Caco-2 (cell line): ENCODE results near the gene ABCD1. TPM values are rescaled to one million over a fixed set of nuclear protein-coding genes. Genes with fewer than 3 reads are reported as not detected.
A peak's percentile ranks its signal among the peaks of the same experiment; 100 is the strongest.

Experiments
- BruUV-seq: library from RNA; stranded (reverse); fragments of 400-500 nt; replicated peaks from 2 replicates; lab custom pipeline; 2021; lab: Mats Ljungman, UMichigan
- CTCF ChIA-PET: fragments of 300-600 bp; sonication (Branson Sonifier 250); formaldehyde crosslinking; loops from one replicate; lab custom pipeline; 2022; ENCODE audit warnings: antibody characterized with exemption; lab: Charles Lee
- POLR2A ChIA-PET: fragments of 300-600 bp; sonication (Branson Sonifier 250); formaldehyde crosslinking; loops from one replicate; lab custom pipeline; 2022; ENCODE audit warnings: antibody characterized with exemption; lab: Charles Lee
- DNase-seq, 2 experiments: peaks; one replicate each; pipeline versions ENCODE4 v3.0.0 to v3.0.0-alpha.2; 2020 to 2022
- H3K27me3 ChIP-seq: replicated peaks from 2 replicates; pipeline ENCODE4 v1.6.0; 2011; ENCODE audit warnings: low read length; ENCODE audit not compliant: control insufficient read depth, insufficient read depth
- H3K36me3 ChIP-seq: 2 replicates; pipeline ENCODE4 v1.5.1; 2011; ENCODE audit warnings: low read length; ENCODE audit not compliant: control insufficient read depth, insufficient read depth
- H3K4me1 ChIP-seq: fragments of 250-450 bp; sonication (Bioruptor Pico); 2 replicates; pipeline ENCODE4 v1.5.1; 2020; ENCODE audit warnings: mild to moderate bottlenecking
- H3K4me3 ChIP-seq: 2 replicates; pipeline ENCODE4 v1.5.1; 2011; ENCODE audit warnings: low read depth, mild to moderate bottlenecking, control low read depth, low read length
- H3K9me3 ChIP-seq: fragments of 250-450 bp; sonication (Bioruptor Pico); 2 replicates; pipeline ENCODE4 v1.5.1; 2020; ENCODE audit warnings: mild to moderate bottlenecking, moderate library complexity
- H3K27ac Mint-ChIP-seq: one replicate; pipeline ENCODE4 v1.8.0; 2022; ENCODE audit warnings: mixed read lengths; ENCODE audit not compliant: unreplicated experiment
- H3K27me3 Mint-ChIP-seq: one replicate; pipeline ENCODE4 v1.8.0; 2022; ENCODE audit warnings: mixed read lengths; ENCODE audit not compliant: insufficient read depth, unreplicated experiment
- H3K36me3 Mint-ChIP-seq: one replicate; pipeline ENCODE4 v1.8.0; 2022; ENCODE audit warnings: mild to moderate bottlenecking, mixed read lengths; ENCODE audit not compliant: insufficient read depth, unreplicated experiment
- H3K4me1 Mint-ChIP-seq: one replicate; pipeline ENCODE4 v1.8.0; 2022; ENCODE audit warnings: low read depth, mixed read lengths; ENCODE audit not compliant: unreplicated experiment
- H3K4me3 Mint-ChIP-seq: one replicate; pipeline ENCODE4 v1.8.0; 2022; ENCODE audit warnings: mild to moderate bottlenecking, moderate library complexity, mixed read lengths; ENCODE audit not compliant: unreplicated experiment
- H3K9me3 Mint-ChIP-seq: one replicate; pipeline ENCODE4 v1.8.0; 2022; ENCODE audit warnings: mixed read lengths; ENCODE audit not compliant: unreplicated experiment
- CTCF ChIP-seq, 2 experiments: fragments of 200-600 bp in 1 of 2; IDR thresholded peaks; 1 replicate in 1 of 2; 2 replicates in 1 of 2; pipeline versions ENCODE4 v1.5.1 to v1.8.0; 2011 to 2022; ENCODE audit warnings: antibody characterized with exemption in 1 of 2, control low read depth in 1 of 2, inconsistent platforms in 1 of 2, low read depth in 1 of 2, low read length in 1 of 2, mild to moderate bottlenecking in 1 of 2, moderate library complexity in 1 of 2; ENCODE audit not compliant: insufficient read depth in 1 of 2, severe bottlenecking in 1 of 2, unreplicated experiment in 1 of 2
- intact Hi-C: fragments of 100-400 bp; cut with micrococcal nuclease; formaldehyde crosslinking; loops from one replicate; pipeline ENCODE4 v1.10.0; 2022; ENCODE audit not compliant: unreplicated experiment
- total RNA-seq: library from RNA; stranded (reverse); gene quantifications from 2 replicates; pipeline ENCODE4 v1.2.3, GENCODE V29; 2022

The ABCD1 gene
- total RNA-seq, 1 experiment from 2014 or later: 4.3 TPM

- ChIA-PET POLR2A (no interaction called here), CTCF (interaction anchor here (0.6 kb wide), 3 partner anchors 17 to 141 kb away, joined by 3 to 7 read pairs (median 4); no protein-coding TSS in a partner anchor)
- Histone ChIP-seq H3K4me1 (no peaks in the 10 kb centered on the region), H3K27me3 (no peaks in the 10 kb centered on the region), H3K9me3 (no peaks in the 10 kb centered on the region), H3K36me3 (no peaks in the 10 kb centered on the region), H3K4me3 (no peak overlapping the region)
- no peaks in the 10 kb centered on the region for H3K9me3 Mint-ChIP-seq
- H3K4me3 Mint-ChIP-seq: no peak overlapping the region
- BruUV-seq: no TSS peak
- intact Hi-C loops: no loop called here
- no peaks in the 10 kb centered on the region for H3K27me3 Mint-ChIP-seq
- H3K27ac Mint-ChIP-seq: no peak overlapping the region
- H3K4me1 Mint-ChIP-seq: no peaks in the 10 kb centered on the region
- H3K36me3 Mint-ChIP-seq: peaks cover 5% of the 10 kb centered on the region
- no peak for TF ChIP-seq CTCF (IDR thresholded peaks at IDR 0.05; ENCODE audit: insufficient read depth in 1 of 2, low read depth in 1 of 2, low read length in 1 of 2, severe bottlenecking in 1 of 2, unreplicated experiment in 1 of 2)
- DNase-seq: no peak
These were observed 40.0 kb upstream of the ABCD1 start for GRCh38 chrX:153684467-153685155.

- no TSS peak for BruUV-seq
- no peaks in the 10 kb centered on the region for H3K36me3 ChIP-seq
- Mint-ChIP-seq H3K4me1 (no peaks in the 10 kb centered on the region), H3K36me3 (peaks cover 5% of the 10 kb centered on the region), H3K27me3 (no peaks in the 10 kb centered on the region), H3K27ac (no peak overlapping the region), H3K4me3 (no peak overlapping the region), H3K9me3 (no peaks in the 10 kb centered on the region)
- no peaks in the 10 kb centered on the region for H3K4me1 ChIP-seq
- ChIA-PET POLR2A (no interaction called here), CTCF (interaction anchor here (0.6 kb wide), 1 partner anchor 114 kb away, joined by 7 read pairs; no protein-coding TSS in a partner anchor)
- TF ChIP-seq CTCF (IDR thresholded peaks at IDR 0.05; ENCODE audit: insufficient read depth in 1 of 2, low read depth in 1 of 2, low read length in 1 of 2, severe bottlenecking in 1 of 2, unreplicated experiment in 1 of 2): no peak
- no peak for DNase-seq
- intact Hi-C loops: no loop called here
- no peaks in the 10 kb centered on the region for H3K9me3 ChIP-seq
- H3K4me3 ChIP-seq: no peak overlapping the region
- H3K27me3 ChIP-seq: no peaks in the 10 kb centered on the region
These were observed 39.5 kb upstream of the ABCD1 start for GRCh38 chrX:153685156-153685536.

GRCh38 chrX:153685751-153686696 lies 38.6 kb upstream of the ABCD1 start:
- H3K27ac Mint-ChIP-seq: peak overlapping the region; percentile 7

More at GRCh38 chrX:153685751-153686696, 38.6 kb upstream of the ABCD1 start:
- Histone ChIP-seq H3K4me3 (no peak overlapping the region), H3K36me3 (no peaks in the 10 kb centered on the region), H3K4me1 (no peaks in the 10 kb centered on the region), H3K9me3 (no peaks in the 10 kb centered on the region), H3K27me3 (no peaks in the 10 kb centered on the region)
- Mint-ChIP-seq H3K4me1 (no peaks in the 10 kb centered on the region), H3K36me3 (peaks cover 5% of the 10 kb centered on the region), H3K4me3 (no peak overlapping the region), H3K27me3 (no peaks in the 10 kb centered on the region), H3K9me3 (no peaks in the 10 kb centered on the region)
- ChIA-PET CTCF (interaction anchor here (0.6 to 1.7 kb wide), 4 partner anchors 22 to 1210 kb away, joined by 3 to 13 read pairs (median 4); partner anchors contain the start of gene DUSP9), POLR2A (no interaction called here)
- intact Hi-C loops: no loop called here
- no peak for DNase-seq
- no peak for TF ChIP-seq CTCF (IDR thresholded peaks at IDR 0.05; ENCODE audit: insufficient read depth in 1 of 2, low read depth in 1 of 2, low read length in 1 of 2, severe bottlenecking in 1 of 2, unreplicated experiment in 1 of 2)
- BruUV-seq: no TSS peak
